Type B pancreatic cell (in vitro differentiated cells): ENCODE results near the gene PPP2CA. TPM values are rescaled to one million over a fixed set of nuclear protein-coding genes. Genes with fewer than 3 reads are reported as not detected.

Experiments
- DNase-seq: peaks from one replicate; pipeline ENCODE4 v3.0.0; 2021; ENCODE audit warnings: mixed read lengths; ENCODE audit not compliant: unreplicated experiment; ENCODE audit errors: extremely low spot score
- H3K27ac Mint-ChIP-seq: 2 replicates; pipeline ENCODE4 v1.8.0; 2021; ENCODE audit warnings: mild to moderate bottlenecking, mixed read lengths
- H3K27me3 Mint-ChIP-seq: 2 replicates; pipeline ENCODE4 v1.8.0; 2021; ENCODE audit warnings: mixed read lengths
- H3K36me3 Mint-ChIP-seq: 2 replicates; pipeline ENCODE4 v1.8.0; 2021; ENCODE audit warnings: mixed read lengths
- H3K4me1 Mint-ChIP-seq: one replicate; pipeline ENCODE4 v1.8.0; 2021; ENCODE audit warnings: mixed read lengths; ENCODE audit not compliant: unreplicated experiment
- H3K4me3 Mint-ChIP-seq: 2 replicates; pipeline ENCODE4 v1.8.0; 2021; ENCODE audit warnings: mild to moderate bottlenecking, mixed read lengths
- H3K9me3 Mint-ChIP-seq: 2 replicates; pipeline ENCODE4 v1.8.0; 2021; ENCODE audit warnings: mixed read lengths
- long read RNA-seq: library from polyadenylated mRNA; unstranded; transcript quantifications from one replicate; pipeline ENCODE4 v2.0.0, GENCODE V29; 2020
- total RNA-seq: library from RNA; stranded (reverse); gene quantifications from 2 replicates; pipeline ENCODE4 v1.2.1, GENCODE V29; 2021; ENCODE audit warnings: low replicate concordance
- TF ChIP-seq, protein P1 (sequence below): fragments of 200-600 bp; sonication (generic); conservative IDR thresholded peaks from 2 replicates; pipeline ENCODE4 v1.5.0; 2021; ENCODE audit warnings: antibody characterized with exemption, mild to moderate bottlenecking

The PPP2CA gene
- total RNA-seq: 141 and 152 TPM in 2 replicates
- long read RNA-seq, full-length matches to known transcripts: 53 of 71 reads
- long read RNA-seq, partial matches to known transcripts: 6 of 71 reads
- long read RNA-seq, other reads (novel, unspliced or antisense): 12 of 71 reads

- Mint-ChIP-seq H3K4me3 (peak within 1 kb of the TSS; percentile 87), H3K4me1 (peaks cover 37% of the 10 kb centered on the region), H3K27me3 (no peaks in the 10 kb centered on the region), H3K9me3 (no peaks in the 10 kb centered on the region), H3K36me3 (peaks cover 22% of the 10 kb centered on the region), H3K27ac (peak within 1 kb of the TSS; percentile 99)
- TF ChIP-seq, protein P1, sequence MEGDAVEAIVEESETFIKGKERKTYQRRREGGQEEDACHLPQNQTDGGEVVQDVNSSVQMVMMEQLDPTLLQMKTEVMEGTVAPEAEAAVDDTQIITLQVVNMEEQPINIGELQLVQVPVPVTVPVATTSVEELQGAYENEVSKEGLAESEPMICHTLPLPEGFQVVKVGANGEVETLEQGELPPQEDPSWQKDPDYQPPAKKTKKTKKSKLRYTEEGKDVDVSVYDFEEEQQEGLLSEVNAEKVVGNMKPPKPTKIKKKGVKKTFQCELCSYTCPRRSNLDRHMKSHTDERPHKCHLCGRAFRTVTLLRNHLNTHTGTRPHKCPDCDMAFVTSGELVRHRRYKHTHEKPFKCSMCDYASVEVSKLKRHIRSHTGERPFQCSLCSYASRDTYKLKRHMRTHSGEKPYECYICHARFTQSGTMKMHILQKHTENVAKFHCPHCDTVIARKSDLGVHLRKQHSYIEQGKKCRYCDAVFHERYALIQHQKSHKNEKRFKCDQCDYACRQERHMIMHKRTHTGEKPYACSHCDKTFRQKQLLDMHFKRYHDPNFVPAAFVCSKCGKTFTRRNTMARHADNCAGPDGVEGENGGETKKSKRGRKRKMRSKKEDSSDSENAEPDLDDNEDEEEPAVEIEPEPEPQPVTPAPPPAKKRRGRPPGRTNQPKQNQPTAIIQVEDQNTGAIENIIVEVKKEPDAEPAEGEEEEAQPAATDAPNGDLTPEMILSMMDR: no peak
- DNase-seq: peak; percentile 100
These were observed at the start of gene PPP2CA for GRCh38 chr5:134225780-134226440. Gene PPP2CA (minus strand): TSS chr5:134226073. CDS start chr5:134225861, 212 bp downstream.

DNA sequence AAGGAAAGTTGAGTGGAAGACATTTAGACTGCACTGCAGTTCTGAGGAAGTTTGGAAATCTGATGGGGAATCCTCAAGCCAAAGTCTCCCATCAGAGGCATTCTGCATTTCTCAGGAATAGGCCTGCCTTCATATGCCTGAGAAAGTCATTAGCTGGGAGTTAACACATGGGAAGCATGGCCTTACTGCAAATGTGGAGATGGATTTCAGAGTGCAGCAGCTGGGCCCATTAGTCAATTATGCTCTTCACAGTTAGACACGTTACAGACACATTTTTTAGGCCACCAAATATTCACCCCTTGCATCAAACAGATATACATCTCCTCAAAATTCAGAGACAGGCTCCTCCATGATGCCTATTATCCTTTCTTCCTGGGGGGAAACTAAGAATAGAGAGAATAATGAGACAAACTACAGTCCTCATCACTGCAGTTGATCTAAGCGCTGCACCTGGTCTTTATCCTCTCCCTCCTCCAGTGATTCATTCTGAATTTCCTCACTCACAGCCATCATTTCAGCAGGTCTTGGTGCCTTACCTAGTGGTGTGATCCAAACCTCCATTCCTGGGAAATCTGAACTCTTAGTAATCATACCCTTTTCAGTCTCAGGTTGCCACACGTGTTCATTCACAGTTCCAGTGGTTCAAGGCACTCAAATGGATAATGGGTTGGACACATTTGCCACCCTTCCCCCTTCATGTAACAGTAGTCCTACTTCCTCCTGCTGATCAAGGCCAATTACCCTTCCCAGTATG is 47.9 kb upstream of the PPP2CA start:
- Mint-ChIP-seq H3K36me3 (no peaks in the 10 kb centered on the region), H3K27me3 (no peaks in the 10 kb centered on the region), H3K4me3 (no peak overlapping the region), H3K27ac (no peak overlapping the region), H3K4me1 (peaks cover 5% of the 10 kb centered on the region), H3K9me3 (no peaks in the 10 kb centered on the region)
- no peak for DNase-seq
- TF ChIP-seq, protein P1: no peak

- TF ChIP-seq, protein P1: no peak
- DNase-seq: no peak
- H3K4me1 Mint-ChIP-seq: peaks cover 3% of the 10 kb centered on the region
- no peaks in the 10 kb centered on the region for H3K36me3 Mint-ChIP-seq
- no peaks in the 10 kb centered on the region for H3K9me3 Mint-ChIP-seq
- no peak overlapping the region for H3K4me3 Mint-ChIP-seq
- H3K27ac Mint-ChIP-seq: no peak overlapping the region
- H3K27me3 Mint-ChIP-seq: peaks cover 3% of the 10 kb centered on the region
These were observed 45.2 kb upstream of the PPP2CA start for GRCh38 chr5:134271059-134271458.

GRCh38 chr5:134268919-134269318 is 43.0 kb upstream of the PPP2CA start:
- H3K27me3 Mint-ChIP-seq: peaks cover 3% of the 10 kb centered on the region
- H3K4me1 Mint-ChIP-seq: no peaks in the 10 kb centered on the region
- no peak overlapping the region for H3K4me3 Mint-ChIP-seq
- peaks cover 6% of the 10 kb centered on the region for H3K9me3 Mint-ChIP-seq
- H3K36me3 Mint-ChIP-seq: no peaks in the 10 kb centered on the region
- no peak overlapping the region for H3K27ac Mint-ChIP-seq
- TF ChIP-seq, protein P1: no peak
- DNase-seq: no peak

- no peak for DNase-seq
- Mint-ChIP-seq H3K27ac (no peak overlapping the region), H3K36me3 (no peaks in the 10 kb centered on the region), H3K4me1 (no peaks in the 10 kb centered on the region), H3K9me3 (peaks cover 6% of the 10 kb centered on the region), H3K27me3 (peaks cover 3% of the 10 kb centered on the region), H3K4me3 (no peak overlapping the region)
- TF ChIP-seq, protein P1: no peak
These were observed 42.2 kb upstream of the PPP2CA start for GRCh38 chr5:134268019-134268601.
